ENCODE results near the gene DUOXA1.
A peak's percentile ranks its signal among the peaks of the same experiment; 100 is the strongest.

The DUOXA1 gene

GRCh38 chr15:45130291-45131000, 767 bp upstream of the DUOXA1 start:
- DNase-seq: no peak

DNA sequence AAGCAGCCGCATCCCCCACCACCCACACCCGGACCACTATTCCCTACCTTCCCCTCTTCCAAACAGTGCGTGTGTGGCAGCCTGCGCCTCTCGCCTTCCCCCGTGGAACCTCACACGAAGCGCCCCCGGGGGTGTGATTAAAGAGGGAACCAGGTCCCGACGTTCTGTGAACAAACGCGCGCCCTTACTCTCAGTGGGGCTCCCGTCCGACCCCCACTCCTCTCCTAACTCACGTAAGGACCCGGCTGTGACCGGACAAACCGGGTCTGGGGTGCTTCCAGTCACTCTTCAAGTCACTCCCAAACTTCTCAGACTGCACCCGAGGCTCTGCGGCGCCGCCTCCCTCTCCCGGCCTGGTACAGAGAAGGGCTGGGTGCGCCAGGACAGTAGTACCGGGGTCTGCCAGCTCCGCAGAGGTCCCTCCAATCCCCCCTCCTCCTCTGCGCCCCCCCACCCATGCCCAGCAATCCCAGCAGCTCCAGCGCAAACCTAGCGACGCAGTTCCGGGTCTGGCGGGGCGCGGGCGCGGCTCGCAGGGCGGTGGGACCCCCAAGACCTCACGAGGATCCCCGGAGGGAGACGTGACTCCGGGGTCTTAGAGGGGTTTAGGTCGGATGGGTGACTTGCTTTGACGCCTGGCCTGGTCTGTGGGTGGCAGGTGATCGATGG, 574 bp downstream of the DUOXA1 start:
- no peak for DNase-seq

DNA sequence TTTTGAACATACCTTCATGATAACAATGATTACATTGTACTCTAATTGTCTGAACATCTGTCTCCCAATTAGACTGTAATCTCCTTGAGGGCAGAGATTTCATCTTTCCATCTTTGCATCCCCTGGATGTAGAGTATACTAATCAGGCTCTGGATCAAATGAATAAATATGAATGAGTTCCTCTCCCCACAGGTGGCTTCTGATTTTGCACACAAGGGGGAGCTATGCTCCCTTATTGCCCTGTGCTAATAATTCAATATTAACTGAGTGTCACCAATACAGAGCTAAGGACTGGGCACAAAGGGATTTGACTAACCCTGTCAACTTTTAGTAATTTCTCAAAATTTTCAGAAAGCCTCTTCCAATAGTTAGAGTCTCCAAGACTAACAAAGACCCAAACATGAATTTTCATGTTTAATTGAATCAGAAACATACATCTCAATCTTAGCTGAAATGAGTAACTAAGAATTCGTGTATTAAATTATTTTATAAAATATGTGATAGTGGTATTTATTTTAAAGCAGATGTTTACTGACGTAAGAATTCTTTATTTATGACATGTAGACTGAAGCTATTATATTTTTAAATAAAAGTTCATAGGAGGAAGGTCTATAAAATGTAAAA, 3.0 kb downstream of the DUOXA1 start:
- no peak for DNase-seq

DNA sequence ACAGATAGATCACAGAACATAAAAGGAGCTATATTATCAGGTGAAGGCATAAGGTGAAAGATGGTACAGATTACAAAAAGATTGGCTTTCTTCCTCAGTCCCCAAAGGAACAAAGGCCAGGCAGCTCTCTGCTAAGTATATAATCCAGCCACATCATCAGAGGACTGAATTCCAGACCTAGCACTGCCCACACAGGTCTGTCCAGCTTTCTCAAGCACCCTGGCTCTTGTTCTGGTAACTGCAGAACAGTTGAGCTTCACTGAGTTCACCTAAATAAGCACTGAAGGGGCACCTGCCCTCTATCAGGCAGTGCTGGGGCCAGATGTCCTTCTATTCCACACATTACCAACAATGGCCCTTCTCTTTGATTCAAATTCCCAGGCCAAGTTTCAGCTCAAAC, 6.3 kb downstream of the DUOXA1 start:
- DNase-seq: no peak

GRCh38 chr15:45122719-45123118, 7.0 kb downstream of the DUOXA1 start:
- no peak for DNase-seq

DNA sequence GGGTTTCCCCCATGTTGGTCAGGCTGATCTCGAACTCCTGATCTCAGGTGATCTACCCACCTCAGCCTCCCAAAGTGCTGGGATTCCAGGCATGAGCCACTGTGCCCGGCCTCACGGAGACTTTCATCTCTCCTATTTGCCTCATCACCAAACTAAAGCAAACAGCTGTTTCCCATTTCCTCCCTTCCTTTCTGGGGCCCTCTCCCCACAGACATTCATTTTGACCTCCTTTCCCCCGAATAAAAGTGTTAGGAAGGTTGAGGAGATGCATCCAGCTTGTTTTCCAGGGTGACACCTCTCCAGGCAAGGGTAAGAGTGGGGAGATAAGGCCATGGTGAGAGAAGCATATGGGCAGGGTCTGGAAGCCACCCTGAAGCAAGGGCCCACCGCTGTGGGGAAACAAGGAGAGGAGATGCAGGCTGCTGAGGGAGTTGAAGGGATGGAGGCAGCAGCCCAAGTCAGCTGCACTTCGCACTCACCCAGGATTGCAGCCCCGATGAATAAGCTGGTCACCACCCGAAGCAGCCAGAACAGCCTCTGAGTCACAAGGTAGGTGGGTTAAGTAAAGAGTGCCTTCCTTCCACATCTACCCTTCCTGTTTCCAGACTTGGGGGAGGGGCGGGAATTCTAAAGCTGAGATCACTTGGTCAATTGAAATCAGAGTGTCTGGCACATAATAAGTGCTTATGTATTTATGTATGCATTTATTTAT, 7.8 kb downstream of the DUOXA1 start:
- no peak for DNase-seq

DNA sequence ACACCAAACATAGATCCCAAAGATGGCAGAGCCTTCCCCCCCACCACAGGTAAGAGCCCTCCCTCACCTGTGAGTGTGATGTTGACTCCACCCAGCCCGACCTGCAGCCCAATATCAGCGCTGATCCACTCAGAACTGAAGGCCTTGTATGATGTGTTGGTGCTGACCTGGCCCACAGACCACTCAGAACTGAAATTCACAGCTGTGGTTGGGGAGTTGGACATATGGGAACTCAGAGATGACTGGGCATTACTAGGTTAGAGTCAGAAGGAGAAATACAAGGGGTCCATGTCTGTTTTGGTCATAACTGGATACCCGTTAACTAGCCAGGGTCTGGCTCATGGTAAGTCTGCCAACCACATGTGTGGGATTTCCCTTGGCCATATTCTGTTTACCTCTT, 8.7 kb downstream of the DUOXA1 start:
- DNase-seq: no peak

DNA sequence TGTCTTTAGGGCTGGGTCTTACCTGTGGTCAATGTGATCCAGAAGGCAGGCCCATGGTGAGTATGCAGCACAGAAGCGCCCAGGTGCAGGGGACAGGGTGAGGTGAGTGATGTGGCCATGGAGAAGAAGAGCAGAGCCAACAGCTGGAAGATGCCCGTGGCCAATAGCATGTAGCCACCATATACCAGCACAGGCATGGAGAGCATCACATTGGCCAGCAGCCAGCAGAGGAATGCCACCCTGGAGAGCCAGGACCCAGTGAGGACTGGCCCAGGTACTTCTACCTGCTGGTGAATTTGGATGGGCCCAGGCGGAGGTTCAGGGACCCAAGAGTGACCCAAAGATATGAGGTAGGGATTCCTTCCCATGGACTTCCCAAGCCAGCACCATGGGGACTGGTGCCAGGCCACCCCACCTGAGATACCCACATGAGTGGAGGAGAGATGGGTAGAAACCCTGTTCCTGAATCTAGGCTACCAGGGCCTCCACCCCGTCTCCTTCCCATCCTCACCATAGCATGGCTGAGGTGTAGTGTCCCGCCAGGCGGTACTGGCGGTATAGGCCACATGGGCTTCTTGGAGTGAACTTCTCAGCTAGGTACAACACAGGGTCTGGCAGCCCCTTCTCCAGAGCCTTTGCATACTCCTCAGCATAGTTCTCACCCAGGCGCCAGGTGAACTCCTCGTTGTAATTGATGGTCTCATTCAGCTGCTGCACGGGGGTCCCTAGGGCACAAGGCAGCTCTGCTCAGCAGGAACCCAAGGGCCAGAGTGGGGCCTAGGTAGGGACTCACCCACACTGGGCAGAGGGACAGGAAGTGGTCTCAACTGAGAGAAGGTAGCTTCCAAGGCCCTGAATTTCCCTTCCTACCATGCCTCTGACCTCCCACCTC, 9.4 kb downstream of the DUOXA1 start:
- no peak for DNase-seq

GRCh38 chr15:45118996-45119395, 10.7 kb downstream of the DUOXA1 start:
- DNase-seq: no peak

DNA sequence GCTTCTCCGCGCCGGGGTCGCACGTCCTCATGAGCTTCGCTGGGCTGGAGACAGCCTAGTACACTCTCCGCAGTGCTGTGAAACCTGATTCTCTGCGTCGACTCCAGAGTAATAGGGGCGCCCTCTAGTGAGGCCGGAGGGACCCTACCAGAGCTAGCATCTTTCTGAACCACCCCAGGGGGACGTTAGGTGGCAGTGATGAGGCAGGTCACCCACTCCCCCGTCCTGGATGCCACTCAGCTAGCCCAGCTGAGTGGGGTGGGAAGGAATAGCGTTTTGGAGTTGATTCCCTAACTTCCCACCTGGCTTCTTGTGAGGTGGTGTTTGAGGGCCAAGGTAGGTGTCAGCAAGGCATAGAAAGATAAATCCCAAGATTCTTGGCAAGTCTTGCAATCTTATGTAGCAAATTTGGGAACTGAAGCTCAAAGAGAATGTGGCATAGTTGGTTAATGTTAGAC, 11.5 kb downstream of the DUOXA1 start:
- DNase-seq: peak; percentile 84

DNA sequence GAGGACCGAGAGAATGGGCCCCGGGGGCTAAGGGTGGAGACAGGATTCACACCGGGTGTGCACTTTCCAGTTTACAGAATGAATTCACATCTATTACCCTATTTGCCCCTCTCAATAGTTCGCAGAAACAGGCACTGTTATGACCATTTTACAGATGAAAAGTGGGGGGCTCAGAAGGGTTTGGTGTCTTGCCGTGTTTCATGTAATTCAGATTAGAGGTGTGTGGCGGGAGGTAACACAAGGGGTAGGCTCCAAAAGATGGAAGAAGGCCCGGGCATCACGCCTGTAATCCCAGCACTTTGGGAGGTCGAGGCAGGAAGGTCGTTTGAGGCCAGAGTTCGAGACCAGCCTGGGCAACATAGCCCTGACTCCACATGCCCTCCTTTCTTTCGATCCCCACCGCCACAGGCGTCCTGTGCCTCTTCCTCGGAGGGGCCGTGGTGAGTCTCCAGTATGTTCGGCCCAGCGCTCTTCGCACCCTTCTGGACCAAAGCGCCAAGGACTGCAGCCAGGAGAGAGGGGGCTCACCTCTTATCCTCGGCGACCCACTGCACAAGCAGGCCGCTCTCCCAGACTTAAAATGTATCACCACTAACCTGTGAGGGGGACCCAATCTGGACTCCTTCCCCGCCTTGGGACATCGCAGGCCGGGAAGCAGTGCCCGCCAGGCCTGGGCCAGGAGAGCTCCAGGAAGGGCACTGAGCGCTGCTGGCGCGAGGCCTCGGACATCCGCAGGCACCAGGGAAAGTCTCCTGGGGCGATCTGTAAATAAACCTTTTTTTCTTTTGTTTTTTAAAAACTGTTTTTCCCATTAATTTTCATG, 12.2 kb downstream of the DUOXA1 start:
- DNase-seq: no peak

DNA sequence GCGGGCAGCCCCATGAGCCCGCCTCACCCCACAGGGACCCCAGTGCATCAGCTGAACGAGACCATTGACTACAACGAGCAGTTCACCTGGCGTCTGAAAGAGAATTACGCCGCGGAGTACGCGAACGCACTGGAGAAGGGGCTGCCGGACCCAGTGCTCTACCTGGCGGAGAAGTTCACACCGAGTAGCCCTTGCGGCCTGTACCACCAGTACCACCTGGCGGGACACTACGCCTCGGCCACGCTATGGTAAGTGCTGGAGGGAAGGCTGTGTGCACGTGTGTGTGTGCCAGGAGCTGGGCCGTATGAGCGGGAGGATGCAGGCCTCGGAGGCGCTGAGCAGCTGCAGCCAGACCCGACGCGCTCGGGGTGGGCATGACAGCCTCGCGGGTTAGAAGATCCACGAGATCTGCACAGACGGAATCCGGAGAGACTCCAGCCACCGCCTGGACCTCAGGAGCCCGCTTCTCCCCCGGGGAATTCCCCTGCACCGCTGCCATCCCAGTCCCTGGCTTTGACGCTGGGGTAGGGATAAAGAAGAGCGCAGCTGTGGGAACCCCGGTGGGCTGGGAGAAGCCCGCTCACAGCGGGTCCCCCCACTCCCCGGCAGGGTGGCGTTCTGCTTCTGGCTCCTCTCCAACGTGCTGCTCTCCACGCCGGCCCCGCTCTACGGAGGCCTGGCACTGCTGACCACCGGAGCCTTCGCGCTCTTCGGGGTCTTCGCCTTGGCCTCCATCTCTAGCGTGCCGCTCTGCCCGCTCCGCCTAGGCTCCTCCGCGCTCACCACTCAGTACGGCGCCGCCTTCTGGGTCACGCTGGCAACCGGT, 13.0 kb downstream of the DUOXA1 start:
- no peak for DNase-seq

DNA sequence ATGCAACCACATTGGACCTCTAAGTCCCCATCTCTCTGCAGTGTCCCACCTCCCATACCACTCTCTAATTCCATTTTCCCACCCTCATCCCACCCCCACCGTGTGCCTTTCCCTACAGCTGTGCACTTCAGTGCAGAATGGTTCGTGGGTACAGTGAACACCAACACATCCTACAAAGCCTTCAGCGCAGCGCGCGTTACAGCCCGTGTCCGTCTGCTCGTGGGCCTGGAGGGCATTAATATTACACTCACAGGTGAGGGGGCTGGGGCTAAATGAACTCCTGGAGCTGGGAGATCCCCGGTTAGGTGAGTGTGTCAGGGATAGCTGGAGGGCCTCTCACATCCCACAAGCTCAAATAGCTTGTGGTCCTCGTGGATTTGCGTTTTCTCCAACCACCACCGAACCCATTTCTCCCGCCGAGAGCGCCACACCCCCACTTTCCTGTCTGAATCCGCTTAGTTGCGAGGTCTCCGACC, 13.6 kb downstream of the DUOXA1 start:
- DNase-seq: no peak

DNA sequence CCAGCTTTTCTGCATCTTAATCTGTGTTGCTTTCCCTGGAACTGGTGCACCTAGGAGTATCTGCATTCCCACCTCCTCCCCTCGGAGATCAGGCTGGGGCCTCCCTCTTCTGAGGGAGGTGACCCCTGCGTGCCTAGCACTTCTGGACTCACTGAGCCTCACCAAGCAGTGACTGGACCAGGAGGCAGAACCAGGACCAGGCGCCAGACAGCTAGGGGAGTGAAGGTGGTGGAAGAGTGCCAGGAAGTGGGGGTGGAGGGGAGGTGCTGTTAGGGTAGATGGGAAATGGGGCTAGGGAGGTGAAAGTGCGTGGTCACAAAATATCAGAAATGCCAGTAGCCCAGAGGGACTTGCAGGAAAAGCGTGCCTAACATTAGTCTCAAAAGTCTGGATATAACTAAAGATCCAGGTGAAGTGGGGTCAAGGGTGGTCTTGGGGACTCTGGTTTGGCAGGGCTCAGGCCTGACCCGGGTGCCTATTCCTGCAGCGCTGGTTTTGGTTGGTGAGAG, 14.3 kb downstream of the DUOXA1 start:
- DNase-seq: no peak

- no peak for DNase-seq
Measured at GRCh38 chr15:45114751-45115085, 15.0 kb downstream of the DUOXA1 start.

DNA sequence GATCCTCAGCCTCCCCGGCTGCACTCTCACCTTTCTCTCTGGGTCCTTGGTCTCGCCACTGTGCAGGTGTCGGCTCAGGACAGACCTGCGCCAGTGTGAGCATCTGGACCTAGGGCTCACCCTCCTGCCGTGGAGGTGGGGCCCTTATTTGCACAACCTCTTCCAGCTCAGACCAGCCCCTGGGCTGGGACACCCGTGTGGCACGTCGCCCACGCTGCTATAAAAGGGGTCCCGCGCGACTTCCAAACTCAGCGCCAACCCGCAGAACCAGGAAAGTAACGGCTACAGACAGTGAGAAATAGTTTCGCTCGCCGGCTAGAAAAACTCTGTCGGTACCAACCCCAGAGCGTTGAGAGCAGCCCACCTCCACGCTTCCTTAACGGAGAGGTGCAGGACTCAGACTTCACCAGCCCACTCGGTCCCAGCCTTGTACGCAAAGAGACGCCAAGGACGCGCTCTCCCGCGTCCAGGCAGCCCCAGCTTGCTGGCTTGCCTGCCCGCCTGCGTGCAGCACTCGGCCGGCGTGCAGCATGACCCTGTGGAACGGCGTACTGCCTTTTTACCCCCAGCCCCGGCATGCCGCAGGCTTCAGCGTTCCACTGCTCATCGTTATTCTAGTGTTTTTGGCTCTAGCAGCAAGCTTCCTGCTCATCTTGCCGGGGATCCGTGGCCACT, 15.5 kb downstream of the DUOXA1 start, which contains the start of the genes DUOX2 and DUOXA2:
TSS of gene DUOX2 (minus strand) at position 97 of the 675 bp plus-strand sequence. CDS start 761 bp downstream, outside the sequence.
TSS of gene DUOXA2 (plus strand) at position 251 of the 675 bp plus-strand sequence. CDS start at position 531, 280 bp downstream.
- DNase-seq: no peak

GRCh38 chr15:45113380-45113990, 16.2 kb downstream of the DUOXA1 start:
- DNase-seq: no peak

DNA sequence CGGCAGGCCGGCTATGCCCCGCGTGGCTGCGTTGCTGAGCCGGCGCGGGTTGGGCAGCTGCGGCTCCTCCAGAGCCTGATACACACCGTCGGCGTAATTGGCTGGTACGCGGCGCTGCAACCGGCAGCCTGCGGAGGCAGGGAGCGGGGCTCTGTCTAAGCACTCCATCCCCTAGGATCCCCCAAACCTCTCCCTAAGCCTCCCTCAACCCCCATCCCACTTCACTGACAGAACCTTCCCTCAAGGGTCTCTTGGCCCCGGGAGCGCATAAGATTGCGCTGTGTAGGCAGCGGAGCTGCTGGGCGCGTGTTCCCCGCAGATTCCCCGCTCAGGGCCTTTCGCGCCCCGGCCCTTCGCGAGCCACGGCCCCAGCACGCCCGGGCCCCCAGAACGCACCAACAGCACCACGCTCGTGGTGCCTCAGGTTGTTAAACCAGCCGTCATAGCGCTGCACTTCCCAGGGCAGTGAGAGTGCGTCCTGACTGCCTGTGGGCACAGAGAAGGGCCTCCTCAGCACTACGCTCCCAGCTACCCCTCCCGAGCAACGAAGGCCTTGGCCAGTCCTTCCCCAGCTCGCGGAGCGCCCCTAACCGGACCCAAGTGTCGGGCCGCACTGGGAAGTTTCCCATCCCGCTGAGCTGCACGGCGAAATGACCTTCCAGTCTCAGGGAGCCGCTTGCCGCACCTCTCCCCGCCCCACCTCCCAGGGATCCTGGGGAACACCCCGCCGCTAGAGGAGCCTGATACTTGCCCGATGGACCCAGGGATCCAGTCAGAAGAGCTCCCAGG, 16.9 kb downstream of the DUOXA1 start:
- DNase-seq: no peak
